GM19238 (cell line): Measurements from ENCODE around the gene LILRB4.
A peak's percentile ranks its signal among the peaks of the same experiment; 100 is the strongest.
"Not testable (repeated sequence)": the region's sequence is repeated elsewhere in the genome, so short reads cannot be mapped to it uniquely, and the experiment has no call there.

Experiments used
- DNase-seq: peaks from one replicate; pipeline ENCODE4 v3.0.0; 2011; ENCODE audit warnings: low spot score; ENCODE audit not compliant: insufficient read length

LILRB4 gene

DNA sequence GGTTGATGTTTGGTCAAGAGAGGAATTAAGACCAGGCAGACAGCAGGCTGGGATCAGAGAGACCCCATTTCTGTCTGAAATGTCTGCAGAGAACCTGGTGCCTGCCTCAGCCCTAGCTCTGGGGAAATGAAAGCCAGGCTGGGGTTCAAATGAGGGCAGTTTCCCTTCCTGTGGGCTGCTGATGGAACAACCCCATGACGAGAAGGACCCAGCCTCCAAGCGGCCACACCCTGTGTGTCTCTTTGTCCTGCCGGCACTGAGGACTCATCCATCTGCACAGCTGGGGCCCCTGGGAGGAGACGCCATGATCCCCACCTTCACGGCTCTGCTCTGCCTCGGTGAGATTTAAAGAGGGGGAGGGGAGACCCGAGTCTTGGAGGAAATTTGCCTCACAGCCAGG, at the start of gene LILRB4:
TSS of gene LILRB4 (plus strand) at position 256 of the 400 bp plus-strand sequence. CDS start at position 305, 49 bp downstream.
- peak; percentile 53 for DNase-seq

DNA sequence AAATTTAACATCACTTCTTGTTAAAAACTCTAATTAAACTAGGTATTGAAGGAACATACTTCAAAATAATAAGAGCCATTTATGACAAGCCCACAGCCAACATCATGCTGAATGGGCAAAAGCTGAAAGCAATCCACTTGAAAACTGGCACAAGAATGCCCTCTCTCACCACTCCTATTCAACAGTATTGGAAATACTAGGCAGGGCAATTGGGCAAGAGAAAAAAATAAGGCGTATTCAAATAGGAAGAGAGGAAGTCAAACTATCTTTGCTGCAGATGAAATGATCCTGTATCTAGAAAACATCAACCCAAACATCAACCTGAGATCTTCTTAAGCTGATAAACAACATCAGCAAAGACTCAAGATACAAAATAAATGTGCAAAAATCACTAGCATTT, 48.1 kb upstream of the LILRB4 start:
- DNase-seq = no peak

DNA sequence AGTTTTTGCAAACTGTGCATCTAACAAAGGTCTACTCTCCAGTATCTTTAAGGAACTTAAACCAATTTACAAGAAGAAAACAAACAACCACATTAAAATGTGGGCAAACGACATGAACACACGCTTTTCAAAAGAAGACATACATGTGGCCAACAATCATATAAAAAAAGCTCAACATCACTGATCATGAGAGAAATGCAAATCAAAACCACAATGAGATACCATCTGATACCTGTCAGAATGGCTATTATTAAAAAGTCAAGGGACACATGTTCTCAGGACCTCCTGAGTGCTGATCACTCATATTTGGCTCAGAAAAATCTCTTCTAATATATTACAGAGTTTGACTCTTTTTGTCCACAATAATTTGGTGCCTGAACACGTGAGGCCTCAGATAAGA, 46.7 kb upstream of the LILRB4 start:
- no peak for DNase-seq

DNA sequence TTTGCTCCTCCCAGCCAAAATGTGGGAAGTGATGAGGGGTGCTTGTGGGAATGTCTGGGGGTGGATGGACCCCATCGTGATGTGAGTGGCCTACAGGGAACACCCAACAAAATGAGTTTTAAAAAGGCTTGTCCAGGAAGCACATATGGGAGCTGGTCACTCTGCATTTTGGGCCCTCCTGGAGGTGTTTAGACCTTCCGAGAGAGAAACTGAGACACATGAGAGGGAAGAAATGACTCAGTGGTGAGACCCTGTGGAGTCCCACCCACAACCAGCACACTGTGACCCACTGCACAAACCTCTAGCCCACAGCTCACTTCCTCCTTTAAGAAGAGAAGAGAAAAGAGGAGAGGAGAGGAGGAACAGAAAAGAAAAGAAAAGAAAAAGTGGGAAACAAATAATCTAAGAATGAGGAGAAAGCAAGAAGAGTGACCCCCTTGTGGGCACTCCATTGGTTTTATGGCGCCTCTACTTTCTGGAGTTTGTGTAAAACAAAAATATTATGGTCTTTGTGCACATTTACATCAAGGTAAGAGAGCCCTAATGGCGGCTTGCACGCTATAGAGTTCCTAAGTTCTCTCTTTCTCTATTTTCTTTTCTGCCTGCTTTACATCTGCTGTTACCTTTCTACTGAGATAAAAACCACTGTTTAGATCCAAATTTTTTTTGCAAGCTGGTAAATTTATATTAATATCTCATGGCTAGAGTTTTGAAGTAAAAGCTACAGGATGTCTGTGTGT, 45.8 kb upstream of the LILRB4 start:
- no peak for DNase-seq

DNA sequence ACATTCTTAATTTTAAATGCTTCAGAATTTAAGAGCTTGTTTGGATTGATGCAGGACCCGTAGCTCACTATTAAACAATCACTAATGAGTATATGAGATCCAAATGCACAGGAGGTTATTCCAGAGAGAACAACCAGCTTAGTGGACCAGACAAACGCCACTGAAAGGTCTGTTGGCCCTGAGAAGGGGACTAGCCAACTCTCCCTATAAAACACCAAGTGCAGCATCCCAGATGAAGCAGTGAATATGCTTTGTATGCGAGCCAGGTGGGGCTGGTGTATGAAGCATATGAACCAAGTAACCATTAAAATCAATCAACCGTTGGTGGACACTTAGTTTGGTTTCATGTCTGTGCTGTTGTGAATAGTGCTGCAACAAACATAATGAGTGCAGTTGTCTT, 42.3 kb upstream of the LILRB4 start:
- no peak for DNase-seq

DNA sequence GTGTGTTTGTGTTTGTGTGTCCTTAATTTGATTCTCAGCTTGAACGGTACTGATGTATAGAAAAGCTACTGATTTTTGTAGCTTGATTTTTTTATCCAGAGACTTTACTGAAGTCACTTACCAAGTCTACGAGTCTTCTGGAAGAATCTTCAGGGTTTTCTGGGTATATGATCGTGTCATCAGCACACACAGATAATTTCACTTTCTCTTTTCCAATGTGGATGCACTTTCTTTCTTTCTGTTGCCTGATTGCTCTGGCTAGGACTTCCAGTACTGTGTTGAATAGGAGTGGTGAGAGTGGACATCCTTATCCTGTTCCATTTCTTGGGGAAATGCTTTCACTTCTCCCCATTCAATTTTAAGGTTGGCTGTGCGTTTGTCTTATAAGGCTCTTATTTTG, 40.4 kb upstream of the LILRB4 start:
- DNase-seq = no peak

DNA sequence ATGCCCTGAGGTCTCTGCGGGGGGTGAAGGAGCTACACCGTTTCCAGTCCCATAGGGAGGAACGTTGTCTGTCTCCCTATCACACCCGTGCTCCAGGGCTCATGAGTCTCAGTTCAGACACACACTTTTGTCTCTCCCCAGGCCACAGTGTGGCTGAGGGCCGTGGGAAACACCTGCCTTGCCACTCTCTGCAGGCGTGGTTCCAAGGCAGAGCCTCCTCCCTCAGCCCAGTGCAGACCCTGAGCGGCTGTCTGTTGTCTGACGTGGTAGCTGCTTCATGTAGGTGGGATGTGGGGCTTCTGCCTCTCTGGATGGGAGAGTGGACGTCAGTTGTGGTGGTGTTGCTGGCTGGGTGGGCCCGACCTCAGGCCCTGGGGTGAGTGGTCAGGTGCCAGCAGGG, 38.6 kb upstream of the LILRB4 start:
- not testable (repeated sequence) for DNase-seq

DNA sequence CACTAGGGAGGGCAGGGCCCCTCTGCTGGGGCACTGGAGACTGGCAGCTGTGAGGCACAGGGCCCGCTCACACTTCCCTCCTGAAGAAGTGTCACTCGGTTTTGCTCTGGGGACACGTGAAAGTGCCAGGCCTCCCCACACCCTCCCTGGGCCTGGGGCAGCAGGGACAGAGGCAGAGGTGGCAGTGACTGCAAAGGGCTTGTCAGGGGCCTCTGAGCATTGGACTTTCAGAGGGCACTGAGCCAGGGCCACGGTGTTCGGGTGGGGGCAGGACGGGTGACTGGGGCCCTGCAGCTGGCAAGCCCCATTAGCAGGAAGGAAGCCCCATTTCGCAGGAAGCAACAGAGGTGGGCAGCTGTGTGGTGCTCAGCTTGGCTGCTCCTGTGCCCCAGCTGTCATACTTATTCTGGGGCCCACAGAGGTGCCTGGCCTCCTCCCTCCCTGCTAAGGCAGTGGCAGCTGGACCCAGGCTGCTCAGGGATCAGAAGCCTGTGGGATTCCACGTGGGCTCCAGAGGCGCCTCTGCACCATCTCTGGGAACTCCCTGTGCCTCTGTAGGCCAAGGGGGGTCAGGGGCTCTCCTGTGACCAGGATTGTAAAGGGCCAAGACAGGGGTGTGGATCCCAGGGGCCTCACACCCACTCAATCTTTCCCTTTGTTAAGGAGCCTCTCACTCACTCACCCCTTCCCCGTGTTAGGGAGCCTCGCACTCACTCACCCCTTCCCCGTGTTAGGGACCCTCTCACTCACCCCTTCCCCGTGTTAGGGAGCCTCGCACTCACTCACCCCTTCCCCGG, 37.7 kb upstream of the LILRB4 start:
- DNase-seq = not testable (repeated sequence)

DNA sequence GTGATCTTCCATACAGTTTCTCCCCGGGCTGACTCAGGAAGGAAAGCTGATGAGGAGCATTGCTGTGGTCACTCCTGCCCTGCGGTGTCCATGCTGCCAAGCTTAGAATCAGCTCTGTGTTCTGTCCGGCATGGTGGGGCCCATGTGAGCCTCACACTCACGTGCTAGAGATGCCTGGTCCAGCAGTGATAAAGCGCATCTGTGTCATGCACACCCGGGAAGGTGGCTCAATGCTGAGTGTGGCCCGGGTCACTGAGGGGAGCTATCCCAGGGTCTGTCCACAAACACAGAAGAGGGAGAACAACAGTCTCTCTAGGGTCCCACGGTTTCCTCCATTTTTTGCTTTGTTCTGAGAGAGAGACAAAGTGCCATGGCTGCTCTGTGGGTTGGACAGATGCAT, 36.0 kb upstream of the LILRB4 start:
- no peak for DNase-seq

DNA sequence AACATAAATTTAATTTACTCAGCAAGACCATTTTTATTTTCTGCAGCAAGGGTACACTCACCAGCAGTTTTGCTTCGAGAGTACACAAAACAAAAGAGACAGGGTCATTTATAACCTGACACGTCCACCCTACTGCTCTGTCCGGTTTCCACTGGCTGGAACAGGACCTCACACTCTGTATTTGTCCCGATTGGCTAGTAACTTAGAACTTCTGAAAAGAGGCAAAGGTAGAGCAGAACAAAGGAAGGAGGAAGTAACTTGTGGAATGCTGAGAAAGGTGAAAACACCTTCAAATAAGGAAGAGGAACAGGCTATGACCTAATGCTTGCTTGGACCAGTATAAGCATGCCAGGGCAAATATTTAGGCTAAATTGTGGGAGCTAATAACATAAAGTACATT, 34.9 kb upstream of the LILRB4 start:
- not testable (repeated sequence) for DNase-seq

DNA sequence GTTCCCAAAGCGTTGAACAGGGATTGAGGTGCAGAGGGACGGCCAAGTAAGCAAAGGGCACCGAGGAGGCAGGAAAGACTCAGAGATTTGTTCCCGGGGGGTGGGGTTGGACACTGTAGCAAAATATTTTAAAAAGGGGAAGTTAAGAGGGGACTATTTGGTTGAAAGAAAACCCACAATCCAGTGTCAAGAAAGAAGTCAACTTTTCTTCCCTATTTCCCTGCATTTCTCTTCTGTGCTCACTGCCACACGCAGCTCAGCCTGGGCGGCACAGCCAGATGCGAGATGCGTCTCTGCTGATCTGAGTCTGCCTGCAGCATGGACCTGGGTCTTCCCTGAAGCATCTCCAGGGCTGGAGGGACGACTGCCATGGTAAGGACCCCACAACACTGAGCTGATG, 32.5 kb upstream of the LILRB4 start, which contains the start of gene LILRB1:
TSS of gene LILRB1 (plus strand) at position 223 of the 400 bp plus-strand sequence. CDS start 590 bp downstream, outside the sequence.
- DNase-seq = not testable (repeated sequence)

DNA sequence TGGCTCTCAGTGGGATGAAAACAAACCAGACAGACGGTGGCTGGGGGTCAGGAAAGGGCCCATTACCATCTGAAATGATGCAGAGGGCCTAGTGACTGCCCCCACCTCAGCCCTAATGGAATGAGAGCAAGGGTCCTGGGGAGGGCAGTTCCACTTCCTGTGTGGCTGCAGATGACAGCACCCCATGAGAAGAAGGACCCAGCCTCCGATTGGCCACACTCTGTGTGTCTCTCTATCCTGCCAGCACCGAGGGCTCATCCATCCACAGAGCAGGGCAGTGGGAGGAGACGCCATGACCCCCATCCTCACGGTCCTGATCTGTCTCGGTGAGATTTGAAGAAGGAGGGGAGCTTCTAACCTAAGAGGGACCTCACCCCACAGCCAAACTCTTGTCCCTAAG, 32.0 kb upstream of the LILRB4 start:
- DNase-seq = no peak

DNA sequence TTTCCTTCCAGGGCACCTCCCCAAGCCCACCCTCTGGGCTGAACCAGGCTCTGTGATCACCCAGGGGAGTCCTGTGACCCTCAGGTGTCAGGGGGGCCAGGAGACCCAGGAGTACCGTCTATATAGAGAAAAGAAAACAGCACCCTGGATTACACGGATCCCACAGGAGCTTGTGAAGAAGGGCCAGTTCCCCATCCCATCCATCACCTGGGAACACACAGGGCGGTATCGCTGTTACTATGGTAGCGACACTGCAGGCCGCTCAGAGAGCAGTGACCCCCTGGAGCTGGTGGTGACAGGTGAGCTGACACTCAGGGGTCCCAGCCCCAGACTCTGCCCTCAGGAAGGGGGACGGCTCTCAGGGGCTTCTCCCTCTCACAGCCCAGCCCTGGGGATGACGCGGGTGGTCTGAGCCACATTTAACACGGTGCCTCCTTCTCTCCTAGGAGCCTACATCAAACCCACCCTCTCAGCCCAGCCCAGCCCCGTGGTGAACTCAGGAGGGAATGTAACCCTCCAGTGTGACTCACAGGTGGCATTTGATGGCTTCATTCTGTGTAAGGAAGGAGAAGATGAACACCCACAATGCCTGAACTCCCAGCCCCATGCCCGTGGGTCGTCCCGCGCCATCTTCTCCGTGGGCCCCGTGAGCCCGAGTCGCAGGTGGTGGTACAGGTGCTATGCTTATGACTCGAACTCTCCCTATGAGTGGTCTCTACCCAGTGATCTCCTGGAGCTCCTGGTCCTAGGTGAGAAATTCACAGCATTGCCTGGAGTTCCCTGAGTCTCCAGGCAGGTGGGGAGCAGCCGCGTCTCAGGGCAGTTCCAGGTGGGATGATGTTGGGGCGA, 31.1 kb upstream of the LILRB4 start:
- not testable (repeated sequence) for DNase-seq

DNA sequence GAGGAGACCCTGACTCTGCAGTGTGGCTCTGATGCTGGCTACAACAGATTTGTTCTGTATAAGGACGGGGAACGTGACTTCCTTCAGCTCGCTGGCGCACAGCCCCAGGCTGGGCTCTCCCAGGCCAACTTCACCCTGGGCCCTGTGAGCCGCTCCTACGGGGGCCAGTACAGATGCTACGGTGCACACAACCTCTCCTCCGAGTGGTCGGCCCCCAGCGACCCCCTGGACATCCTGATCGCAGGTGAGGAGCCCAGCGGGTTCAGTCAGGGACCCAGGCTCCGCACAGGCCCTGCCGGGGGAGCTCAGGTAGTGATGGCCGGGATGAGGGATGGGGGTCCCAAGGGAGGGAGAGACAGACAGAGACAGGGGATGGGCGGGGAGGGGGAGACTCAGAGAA, 30.3 kb upstream of the LILRB4 start:
- not testable (repeated sequence) for DNase-seq

DNA sequence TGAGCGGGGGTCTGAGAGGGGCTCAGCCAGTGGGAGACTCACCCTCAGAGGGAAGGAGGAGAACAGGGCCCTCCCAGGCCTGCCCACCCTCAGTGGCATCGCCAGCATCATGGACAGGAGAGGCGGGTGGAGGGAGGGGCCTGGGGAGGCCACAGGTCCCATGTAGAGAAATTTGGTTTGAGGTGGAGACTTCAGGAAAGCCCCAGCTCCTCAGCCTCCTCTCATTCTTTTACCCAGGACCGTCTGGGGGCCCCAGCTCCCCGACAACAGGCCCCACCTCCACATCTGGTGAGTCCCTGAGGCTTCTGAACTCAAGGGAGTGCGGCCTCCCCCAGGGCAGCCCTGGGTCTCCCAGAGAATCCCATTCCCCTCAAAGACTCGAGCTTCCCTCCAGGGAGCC, 29.4 kb upstream of the LILRB4 start:
- no peak for DNase-seq

DNA sequence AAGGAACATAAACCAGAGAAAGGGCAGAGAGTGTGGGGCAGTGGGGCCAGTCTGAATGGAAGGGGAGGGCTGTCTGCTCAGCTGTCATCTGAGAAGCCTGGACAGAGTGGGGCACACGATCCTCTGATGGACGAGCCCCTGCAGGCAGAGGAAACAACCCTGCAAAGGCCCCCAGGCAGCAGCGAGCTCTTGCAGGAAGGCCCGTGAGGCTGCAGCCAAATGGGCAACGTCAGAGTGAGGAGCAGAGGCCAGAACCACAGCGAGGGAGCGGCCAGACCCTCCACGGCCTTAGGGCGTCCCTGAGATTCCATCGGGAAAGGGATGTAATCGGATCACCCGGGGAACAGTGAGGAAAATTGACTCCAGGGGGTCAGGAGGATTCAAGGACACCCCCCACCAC, 26.7 kb upstream of the LILRB4 start:
- DNase-seq = not testable (repeated sequence)

DNA sequence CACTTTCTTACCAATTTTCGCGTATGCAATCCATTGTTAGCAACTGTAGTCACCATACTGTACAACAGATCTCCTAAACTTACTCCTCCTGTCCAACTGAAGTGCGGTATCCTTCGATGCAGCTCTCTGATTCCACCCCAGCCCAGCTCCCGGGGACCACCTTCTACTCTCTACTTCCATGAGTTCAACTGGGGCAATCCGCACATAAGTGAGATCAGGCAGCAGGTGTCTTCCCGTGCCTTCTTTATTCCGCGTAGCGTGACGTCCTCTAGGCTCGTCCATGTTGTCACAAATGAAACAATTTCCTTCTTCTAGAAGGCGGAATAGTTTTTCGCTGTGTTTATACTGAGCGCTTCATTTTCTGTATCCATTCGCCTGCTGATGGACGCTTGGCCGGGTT, 24.1 kb upstream of the LILRB4 start:
- no peak for DNase-seq

DNA sequence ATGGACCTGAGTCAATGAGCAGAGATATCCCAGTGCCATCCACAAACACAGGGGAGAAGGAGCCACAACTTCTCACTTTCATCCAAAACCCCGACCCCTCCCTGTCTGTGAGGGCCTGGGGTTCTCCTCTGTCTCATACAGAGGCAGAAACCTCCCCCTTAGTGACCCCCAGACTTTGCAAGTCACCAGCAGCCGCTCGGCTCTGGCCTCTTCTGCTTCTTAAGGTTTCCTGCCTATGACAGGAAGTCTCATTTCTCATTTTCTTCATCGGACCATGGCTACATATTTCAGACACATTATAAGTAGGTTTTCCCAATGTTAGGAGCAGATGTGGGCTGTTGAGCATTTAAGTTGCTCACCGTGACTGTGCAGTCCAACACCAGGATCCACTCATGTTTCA, 19.8 kb upstream of the LILRB4 start:
- not testable (repeated sequence) for DNase-seq

DNA sequence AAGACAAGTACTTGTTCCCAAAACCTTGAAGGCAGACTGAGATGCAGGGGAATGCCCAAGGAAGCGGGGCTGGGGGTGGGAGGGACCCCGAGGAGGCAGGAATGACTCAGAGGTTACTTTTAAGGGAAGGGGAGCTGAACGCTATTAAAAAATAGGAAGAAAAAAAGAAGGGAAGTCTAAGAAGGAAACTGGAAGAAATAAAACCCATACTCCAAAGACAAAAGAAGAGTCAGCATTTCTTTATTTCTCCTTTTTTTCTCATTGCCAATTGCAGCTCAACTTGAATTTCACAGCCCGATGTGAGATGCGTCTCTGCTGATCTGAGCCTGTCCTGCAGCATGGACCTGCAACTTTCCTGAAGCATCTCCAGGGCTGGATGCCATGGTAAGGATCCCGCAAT, 19.2 kb upstream of the LILRB4 start:
- not testable (repeated sequence) for DNase-seq

DNA sequence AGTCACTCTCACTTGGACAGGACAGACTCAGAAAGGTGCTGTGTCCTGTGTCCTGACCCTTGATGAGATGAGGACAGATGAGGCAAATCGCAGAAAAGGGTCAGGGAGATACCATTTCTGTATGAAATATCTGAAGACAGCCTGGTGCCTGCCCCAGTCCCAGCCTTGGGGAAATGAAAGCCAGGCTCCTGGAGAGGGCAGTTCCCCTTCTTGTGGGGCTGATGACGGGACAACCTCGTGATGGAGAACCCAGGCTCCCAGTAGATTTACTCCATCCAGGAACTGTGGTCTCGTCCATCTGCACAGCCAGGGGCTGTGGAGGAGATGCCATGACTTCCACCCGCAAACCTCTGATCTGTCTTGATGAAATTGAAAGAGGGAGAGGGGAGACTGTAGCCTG, 18.7 kb upstream of the LILRB4 start:
- no peak for DNase-seq

DNA sequence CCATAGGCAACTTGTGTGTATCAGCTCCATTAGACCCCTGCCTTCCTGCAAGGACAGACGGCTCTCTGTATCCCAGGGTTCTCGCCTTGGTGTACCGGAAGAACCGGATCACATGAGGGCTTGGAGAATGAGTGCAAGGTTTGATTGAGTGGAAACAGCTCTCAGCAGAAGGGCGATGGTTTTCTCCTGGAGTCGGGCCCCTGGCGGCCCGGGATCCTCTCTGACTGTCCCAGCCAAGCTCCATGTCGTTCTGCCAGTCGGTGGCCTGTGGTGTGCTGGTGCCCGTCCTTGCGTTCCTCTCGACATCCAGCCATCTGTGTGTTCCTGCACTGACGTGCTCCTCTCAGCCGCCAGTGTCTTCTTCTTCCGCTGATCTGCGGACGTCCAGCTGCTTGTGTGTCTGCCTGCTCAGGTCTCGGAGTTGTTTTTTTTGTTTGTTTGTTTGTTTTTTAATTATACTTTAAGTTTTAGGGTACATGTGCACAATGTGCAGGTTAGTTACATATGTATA, 16.4 kb upstream of the LILRB4 start:
- no peak for DNase-seq
